Stimulated activated CD8-positive, alpha-beta memory T cell treated with anti-CD3 and anti-CD28 coated beads, Interleukin-2, amount 100 ng/mL, for 48 hours (primary cell): Measurements from ENCODE around the gene GPS2.

Experiments used
- DNase-seq, 2 donors: peaks; one replicate each; pipeline ENCODE4 v3.0.0-alpha.2; 2020; ENCODE audit warnings: low read depth in 2 of 2

Gene GPS2

DNA sequence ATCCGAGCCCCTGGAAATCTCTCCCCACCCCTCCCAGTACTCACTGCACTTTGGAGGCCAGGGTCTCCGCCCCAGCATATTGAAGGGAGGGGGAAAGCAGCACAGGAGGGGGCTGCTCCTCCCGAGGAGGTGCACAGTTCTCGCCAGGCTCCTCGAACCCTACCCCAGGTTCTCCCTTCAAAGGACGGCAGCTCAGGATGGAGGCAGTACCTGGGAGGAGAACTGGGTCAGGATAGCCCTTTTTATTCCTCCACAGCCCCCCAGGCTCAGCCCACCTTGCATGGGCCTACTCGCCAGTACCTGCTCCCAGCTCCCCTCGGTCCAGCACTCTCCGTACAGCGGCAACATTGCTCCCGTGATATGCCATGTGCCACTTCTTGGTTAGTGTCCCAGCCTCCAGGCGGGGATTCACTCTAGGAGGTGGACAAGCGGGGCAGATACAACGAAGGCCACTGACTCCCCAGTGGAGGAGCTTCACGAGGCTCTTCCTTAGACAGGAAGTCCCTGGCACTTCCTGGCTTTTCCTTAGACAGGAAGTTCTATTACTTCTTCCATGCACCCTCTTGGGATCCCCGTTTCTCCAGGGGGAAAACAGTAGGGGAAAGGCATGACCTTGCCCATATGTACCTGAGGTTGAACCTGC lies 2.1 kb upstream of the GPS2 start:
- no peak for DNase-seq

GRCh38 chr17:7315570-7316235 lies 543 bp upstream of the GPS2 start:
- DNase-seq, result no peak

- no peak for DNase-seq
Measured at GRCh38 chr17:7313890-7314718, 1.1 kb downstream of the GPS2 start.

DNA sequence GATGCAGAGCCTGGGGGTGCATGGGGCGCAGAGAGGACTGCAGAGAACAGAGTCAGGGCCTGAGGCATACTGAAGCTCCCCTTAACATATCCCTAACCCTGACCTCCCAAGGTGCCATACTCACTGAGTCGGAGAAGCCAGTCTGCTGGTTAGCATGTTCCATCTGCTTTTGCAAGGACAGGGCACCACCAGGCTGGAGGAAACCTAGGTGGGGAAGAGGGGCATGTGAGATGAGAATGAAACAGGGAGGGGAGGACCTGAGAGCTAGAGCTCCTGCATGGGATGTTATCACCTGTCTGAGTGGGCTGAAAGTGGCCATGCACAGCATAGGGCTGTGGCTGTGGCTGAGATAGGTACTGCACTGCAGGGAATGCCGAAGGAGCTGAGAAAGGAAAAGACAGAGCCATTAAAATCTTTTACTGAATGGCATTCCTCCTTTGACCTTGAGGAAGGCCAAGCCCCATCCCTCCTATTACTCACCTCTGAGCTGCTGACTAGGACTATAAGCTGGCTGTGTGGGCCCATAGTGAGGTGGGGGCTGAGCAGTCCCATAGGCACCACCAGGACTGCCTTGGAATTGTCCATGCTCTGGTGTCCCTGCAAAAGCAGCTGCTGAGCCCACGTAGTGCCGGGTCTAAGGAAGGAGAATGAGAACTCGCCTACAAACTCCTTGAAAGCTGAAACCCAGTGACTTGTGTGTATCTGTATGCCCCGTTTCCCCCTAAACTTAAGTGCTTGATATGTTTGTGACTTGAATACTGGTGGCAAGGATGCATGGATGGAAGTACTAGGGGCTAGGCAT lies 1.9 kb downstream of the GPS2 start:
- no peak for DNase-seq

- no peak for DNase-seq
Measured at GRCh38 chr17:7312432-7313087, 2.6 kb downstream of the GPS2 start.

DNA sequence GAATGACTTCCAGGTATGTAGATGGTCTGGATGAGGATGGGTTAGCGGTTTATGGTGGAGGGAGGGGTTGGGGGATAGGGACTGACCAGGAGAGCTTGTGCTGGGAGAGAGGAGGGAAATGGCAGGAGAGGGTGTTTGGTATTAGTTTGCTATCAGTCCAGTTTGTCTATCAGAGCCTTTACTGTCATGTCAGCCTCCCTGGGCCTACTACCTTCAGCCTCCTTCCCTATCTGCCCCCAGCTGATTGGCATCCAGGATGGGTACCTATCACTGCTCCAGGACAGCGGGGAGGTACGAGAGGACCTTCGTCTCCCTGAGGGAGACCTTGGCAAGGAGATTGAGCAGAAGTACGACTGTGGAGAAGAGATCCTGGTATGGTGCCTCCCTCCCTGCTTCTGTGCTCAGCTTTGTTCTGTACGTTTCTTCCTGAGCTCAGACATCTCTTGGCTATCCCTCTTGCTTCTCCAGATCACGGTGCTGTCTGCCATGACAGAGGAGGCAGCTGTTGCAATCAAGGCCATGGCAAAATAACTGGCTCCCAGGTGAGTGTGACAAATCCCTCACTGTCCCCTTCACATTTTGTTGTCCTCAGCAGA lies 4.0 kb downstream of the GPS2 start:
- DNase-seq, result no peak

DNA sequence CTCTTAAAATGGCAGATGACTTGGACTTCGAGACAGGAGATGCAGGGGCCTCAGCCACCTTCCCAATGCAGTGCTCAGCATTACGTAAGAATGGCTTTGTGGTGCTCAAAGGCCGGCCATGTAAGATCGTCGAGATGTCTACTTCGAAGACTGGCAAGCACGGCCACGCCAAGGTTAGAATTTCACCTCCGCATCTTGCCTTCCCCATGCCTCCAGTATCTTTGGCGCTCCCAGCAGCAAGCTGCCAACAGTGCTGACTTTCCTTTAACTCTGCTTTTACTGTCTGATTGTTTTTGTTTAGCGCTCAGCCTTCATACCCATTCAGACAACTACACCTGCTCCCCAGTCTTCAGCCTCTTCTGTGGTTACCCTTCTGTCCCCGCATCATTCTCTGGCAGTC lies 5.5 kb downstream of the GPS2 start:
- DNase-seq, result no peak

DNA sequence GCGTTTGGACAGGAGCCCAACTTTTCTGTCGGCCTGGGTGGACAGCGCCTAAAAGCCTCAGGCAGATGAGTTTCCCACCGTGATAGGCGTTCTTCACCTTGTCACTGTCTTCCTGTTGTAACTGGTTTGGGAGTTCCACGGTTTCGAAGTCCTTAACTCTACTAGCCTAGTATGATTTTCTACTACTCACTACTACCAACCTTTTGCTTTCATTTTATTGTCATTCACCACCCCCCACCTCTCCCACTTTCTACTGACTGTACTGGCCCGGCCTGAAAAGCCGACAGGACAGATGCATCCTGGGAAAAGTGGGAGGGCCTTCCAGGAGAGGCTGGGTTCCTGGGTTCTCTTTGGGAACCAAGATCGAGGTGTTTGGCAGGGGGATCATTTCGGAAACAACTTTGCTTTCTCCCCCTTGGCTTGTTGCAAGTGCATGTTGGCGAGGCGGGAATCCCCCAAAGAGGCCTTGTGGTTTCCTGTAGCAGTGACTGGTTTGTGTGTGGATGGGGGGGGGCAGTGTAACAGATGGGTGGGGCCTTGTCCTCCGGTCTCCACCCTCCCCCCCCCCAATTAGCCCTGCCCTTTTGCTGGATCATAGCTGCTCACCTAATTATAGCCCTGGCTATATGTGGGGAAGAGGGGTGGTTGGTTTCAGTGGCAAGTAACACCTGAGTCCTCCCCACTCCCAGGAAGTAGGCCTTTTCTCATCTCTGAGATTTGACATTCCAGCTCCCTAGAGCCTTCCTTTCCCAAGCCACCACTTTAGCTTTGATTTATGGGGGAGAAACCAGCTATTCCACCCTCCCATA lies 6.3 kb downstream of the GPS2 start:
- peak; percentile 69 to 74 for DNase-seq

DNA sequence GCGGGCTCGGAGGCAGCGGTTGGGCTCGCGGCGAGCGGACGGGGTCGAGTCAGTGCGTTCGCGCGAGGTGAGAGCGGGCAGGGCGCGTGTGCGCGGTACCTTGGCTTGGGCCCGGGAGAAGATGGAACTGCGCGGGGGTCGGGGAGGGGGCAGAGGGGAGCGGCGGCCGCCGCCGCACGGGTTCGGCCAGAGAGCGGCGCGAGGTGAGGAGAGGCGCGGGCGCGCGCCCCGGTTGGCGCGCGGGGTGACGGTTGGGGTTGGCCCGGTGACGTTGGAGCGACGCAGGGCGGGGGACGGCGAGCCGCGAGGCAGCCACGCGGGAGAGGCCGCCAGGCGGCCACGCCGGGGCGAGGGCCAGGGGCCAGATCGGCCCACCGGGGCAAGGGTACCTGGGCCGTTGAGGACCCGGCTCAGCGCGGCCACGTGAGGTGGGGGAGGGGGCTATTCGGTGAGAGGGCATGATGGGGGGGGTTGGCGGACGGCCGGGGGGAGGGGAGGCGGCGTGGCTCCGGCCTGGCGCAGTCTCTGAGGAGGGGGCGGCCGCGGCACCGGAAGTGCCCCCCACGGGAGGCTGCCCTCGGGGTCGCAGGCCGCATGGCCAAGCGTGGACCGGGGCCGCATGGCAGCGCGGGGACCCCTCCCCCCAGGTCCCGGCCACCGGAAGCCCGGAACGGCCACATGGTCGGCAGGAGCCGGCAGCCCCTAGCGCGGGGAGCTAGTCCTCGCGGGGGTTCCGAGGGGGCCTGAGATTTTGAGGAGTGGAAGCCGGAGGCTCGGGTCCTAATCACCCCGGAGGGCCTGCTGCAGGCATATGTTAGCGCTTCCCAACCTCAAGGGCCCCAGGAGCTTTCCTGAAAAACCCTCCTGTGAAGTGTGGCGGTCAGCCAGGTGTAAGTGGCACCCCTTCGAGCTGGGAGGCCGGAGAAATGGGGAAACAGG lies 7.2 kb downstream of the GPS2 start:
- peak in 1 of 2 donors; percentile 41 for DNase-seq

DNA sequence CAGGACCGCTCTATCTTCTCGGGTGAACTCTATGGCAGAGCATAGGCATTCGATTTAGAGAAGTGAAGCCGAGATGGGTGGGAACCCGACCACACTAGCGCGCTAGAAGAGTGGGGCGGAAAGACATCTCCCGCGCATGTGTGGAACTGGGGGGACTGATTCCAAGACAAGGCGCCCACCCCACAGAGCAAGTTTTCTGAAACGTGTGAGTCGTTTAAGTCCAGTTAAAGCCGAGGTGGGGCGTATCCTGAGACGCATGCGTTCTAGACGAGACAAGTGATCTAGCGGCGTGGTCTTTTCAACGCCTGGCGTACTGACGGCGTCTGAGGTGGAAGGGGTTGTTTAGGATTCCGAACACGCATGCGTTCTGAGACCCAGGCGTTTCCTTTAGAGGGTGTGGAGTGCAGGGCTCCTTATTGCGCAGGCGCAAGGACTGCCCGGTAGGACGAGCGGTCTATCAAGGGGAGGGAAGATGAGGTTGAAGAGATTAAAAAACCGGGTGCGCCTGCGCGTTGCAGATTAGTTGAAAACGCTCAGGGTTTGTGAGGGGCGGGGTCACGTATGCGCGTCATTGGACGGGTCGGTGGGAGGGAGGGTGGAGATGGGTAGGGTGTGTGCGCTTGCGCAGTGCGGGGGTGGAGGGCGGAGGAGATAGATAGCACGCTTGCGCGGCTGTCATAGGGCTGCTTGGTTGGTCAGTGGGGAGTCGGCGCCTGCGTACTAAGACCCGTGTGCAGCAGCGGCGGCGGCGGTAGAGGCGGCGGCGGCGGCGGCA lies 8.1 kb downstream of the GPS2 start, which contains the start of gene EIF5A:
TSS of gene EIF5A (plus strand) at position 718 of the 775 bp plus-strand sequence. CDS start 2,008 bp downstream, outside the sequence.
- DNase-seq, result peak; percentile 100

GRCh38 chr17:7304179-7304578 lies 11.0 kb downstream of the GPS2 start:
- DNase-seq, result no peak

- peak; percentile 70 to 73 for DNase-seq
Measured at GRCh38 chr17:7296189-7296861, 18.8 kb downstream of the GPS2 start.

- DNase-seq, result no peak
Measured at GRCh38 chr17:7295230-7296180, 19.7 kb downstream of the GPS2 start.

GRCh38 chr17:7294614-7295153 lies 20.5 kb downstream of the GPS2 start, which contains the start of gene YBX2:
YBX2 (minus strand) TSS chr17:7294639; CDS start chr17:7294500, 139 bp downstream.
- DNase-seq, result peak; percentile 72 to 79

- peak in 1 of 2 donors; percentile 15 for DNase-seq
Measured at GRCh38 chr17:7293816-7294613, 21.1 kb downstream of the GPS2 start.
